IPS-NIHi7 (cell line): ENCODE measurements around the gene AMPD1.

Experiments used
- DNase-seq: peaks from one replicate; pipeline ENCODE4 v3.0.0; 2012; ENCODE audit warnings: mixed read lengths; ENCODE audit errors: extremely low spot score

Gene AMPD1

GRCh38 chr1:114695430-114696058, at the start of gene AMPD1:
Gene AMPD1, minus strand, starts transcription at chr1:114695546. Its CDS starts 75 bp downstream, at chr1:114695471.
- no peak for DNase-seq

- no peak for DNase-seq
Observed at GRCh38 chr1:114741963-114742746, 46.8 kb upstream of the AMPD1 start.

- DNase-seq = no peak
Observed at GRCh38 chr1:114740331-114740730, 45.0 kb upstream of the AMPD1 start.

DNA sequence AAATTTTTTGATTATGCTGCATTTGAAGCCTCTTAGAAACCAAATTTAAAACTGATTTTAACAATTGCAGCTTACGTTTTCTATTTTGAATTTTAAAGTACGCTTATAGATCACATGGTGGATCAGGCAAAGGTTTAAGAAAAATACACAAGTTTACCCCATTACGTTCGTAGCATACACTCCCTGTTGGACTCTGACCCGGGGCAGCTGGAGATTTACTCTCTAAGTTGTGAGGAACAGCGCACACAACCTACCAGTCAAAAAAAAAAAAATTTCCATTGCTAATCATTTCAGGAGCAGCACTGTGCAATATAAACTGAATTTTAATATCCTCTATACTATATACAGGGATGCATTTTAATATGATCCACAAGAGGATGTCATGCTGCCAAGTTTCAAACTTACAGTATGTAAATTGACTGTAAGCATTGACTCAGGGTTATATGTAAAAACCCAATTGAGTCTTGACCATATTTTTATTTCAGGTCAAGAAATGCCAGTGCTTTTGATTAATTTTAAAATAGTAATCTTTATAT, 42.0 kb upstream of the AMPD1 start:
- no peak for DNase-seq

GRCh38 chr1:114735479-114735878, 40.1 kb upstream of the AMPD1 start:
- DNase-seq = no peak

DNA sequence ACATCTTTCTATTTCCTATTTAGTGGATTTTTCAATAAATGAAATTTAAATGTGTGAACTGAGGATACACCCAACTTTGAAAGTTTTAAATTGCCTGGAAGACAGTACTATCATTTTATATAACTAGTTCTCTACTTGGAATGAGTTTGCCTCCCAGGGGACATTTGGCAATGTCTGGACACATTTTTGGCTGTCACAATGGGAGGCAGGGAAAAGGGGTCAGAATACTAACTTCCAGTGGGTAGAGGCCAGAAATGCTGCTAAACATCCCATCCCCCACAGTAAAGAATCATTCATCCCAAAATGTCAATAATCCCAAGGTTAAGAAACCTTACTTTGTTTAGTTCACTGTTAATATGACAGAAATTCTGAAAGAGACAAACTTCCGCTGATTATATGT, 34.4 kb upstream of the AMPD1 start:
- no peak for DNase-seq

GRCh38 chr1:114728553-114728952, 33.2 kb upstream of the AMPD1 start:
- no peak for DNase-seq

DNA sequence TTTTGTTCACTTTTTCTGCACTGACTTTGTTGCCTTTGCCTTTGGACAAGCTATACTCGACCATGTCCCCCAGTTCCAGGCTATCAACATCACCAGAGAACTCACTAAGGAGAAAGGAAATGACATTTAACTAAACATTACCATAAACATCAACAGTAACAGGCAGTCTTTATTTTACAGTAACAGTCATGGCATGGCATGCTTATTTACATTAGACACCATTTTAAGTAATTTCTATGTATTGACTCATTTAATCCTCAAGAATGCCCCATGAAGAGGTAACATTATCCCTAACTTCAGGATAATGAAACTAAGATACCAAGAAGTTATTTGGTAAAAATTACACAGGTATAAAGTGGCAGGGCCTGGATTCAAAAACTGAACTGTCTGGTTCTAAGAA, 29.9 kb upstream of the AMPD1 start:
- DNase-seq = no peak

DNA sequence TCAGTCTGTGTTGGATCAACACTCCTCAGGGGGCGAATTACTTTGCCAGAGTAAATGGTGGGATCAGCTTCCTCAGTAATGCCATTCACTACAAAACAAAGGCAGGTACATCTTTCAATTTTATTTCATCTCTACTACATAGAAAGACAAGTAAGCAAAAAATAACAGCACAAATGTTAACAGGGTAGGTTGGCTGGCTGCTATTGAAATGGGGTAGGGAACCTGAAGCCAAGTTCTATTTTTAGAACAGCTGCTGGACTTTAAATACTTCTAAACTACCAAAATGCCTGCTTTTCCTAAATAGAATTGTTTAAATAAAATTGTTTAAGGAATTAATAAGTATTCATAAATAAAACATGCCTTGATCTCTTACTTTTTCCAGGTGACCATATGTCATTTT, 28.6 kb upstream of the AMPD1 start:
- DNase-seq = no peak

DNA sequence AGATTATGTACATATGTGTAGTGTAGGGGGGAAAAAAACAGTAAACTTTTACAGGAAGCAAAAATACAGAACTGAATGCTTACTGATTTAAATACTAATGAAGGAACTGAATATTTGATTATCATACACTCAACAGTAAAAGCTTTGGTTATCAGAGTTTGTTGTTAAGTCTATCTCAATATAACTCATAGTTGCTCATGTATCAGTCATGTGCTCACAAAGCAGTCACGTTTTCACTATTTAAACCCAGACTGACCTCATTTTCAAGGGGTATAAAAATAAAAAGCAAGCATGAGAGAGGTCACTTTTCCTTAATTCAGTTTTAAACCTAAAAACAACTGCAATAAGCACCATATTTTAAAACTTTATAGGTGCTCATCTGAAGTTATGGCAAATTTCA, 28.1 kb upstream of the AMPD1 start:
- DNase-seq = no peak

- DNase-seq = no peak
Observed at GRCh38 chr1:114720492-114720891, 25.1 kb upstream of the AMPD1 start.

DNA sequence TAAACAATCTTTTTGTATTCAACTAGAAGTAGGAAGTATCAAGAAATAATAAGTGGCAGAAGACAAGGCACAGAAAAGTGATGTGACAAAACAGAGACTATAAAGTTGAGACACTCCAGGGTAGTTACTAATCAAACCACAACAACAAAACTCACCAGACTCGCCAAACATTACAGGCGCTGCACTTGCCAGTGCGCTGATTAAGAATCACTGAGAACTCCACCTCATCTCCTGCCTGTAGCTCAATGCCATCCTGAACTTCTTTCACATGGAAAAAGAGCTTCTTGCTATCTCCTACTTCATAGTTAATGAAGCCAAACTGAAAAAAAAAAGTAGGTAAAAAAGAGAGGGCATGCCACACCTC, 24.1 kb upstream of the AMPD1 start:
- DNase-seq = no peak

GRCh38 chr1:114718661-114719423, 23.5 kb upstream of the AMPD1 start:
- no peak for DNase-seq

DNA sequence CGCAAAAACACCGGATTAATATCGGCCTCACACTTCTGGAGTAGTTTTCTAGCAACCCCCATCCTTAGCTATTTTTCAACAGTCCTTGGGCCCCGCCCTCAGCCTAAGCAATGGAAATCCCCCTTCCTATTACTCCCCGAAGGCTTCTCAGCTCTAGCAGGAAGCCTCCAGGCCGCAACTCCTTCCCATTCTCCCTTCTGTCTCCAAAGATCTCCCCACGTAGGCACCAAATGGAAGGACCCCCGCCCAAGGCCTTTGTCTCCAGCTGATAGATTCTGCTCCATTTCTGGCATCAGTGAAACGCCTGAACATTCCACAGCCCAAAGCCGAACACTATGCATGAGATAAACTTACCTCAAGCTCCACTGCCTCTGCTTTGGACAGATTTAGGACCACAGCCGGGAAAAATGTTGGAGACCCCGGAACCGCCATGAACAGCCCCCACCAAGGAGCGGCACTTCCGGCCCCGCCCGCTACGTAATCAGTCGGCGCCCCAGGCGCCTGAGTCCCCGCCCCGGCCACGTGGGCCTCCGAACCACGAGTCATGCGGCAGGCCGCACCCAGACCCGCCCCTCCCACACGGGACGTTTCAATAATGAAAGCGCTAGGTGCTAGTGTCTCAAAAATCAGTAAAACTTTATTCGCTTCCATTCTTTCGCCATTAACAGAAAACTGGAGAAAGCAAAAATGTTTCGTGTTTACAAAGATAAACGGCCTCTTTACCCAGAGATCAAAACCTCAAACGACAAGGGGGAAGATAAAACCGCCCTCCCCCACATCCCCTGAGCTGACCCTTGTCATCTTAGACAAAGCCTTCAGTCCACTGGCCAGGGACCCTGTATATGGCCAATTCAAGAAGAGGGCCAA, 21.2 kb upstream of the AMPD1 start, which contains the start of gene NRAS:
Gene NRAS, minus strand, starts transcription at position 468 of the 867 bp plus-strand sequence. CDS start 611 bp downstream, outside the sequence.
- peak; percentile 96 for DNase-seq

DNA sequence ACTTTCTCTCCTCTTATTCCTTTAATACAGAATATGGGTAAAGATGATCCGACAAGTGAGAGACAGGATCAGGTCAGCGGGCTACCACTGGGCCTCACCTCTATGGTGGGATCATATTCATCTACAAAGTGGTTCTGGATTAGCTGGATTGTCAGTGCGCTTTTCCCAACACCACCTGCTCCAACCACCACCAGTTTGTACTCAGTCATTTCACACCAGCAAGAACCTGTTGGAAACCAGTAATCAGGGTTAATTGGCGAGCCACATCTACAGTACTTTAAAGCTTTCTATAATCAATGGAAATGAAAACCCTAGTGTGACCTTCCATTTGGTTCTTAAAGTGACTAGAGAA, 20.6 kb upstream of the AMPD1 start:
- DNase-seq = no peak

DNA sequence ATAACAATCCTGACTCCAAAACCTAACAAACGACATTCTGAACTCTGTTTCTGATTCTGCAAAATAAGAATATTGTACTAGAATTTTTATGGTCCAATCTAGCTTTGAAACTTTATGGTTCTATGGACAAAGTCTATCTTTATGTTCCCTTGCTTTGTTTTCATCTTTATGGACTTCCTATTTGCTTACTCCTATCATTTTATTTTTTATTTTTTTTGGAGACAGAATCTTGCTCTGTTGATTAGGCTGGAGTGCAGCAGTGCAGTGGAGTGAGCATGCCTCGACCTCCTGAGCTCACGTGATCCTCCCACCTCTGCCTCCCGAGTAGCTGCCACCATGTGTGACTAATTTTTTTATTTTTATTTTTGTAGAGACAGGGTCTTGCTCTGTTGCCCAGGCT, 17.6 kb upstream of the AMPD1 start:
- no peak for DNase-seq

DNA sequence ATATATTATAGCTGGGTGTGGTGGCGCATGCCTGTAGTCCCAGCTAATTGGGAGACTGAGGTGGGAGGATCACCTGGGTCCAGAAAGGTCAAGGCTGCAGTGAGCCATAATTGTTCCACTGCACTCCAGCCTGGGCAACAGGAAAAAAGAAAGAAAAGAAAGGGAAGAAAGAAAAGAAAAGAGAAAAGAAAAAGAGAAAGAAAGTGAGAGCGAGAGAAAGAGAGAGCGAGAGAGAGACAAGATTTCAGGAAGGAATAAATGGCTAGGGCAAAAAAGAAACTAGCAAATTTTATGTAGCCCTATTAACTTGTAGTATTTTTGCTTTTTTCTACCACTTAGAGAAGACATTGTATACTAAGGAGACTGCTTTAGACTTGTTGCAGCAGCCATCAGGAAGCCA, 15.0 kb upstream of the AMPD1 start:
- DNase-seq = no peak

- no peak for DNase-seq
Observed at GRCh38 chr1:114707604-114708003, 12.3 kb upstream of the AMPD1 start.

DNA sequence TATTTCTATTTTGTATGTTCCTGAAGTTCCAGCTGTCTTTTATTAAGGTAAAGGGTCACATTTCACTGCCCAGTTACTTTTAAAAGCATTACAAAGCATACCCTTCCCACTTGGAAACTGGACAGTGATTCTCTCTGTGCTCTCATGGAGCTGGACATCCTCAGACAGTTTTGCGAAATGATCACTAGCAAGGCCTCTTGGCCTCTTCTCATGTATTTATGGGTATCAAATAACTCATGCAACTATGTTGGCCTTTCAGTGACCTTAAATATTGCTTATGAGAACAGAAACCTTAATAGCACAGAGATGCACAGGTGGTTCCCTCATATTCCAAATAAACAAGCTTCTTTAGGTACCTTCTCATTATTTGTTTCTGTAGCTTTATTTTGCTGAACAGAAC, 7.9 kb upstream of the AMPD1 start:
- DNase-seq = no peak

DNA sequence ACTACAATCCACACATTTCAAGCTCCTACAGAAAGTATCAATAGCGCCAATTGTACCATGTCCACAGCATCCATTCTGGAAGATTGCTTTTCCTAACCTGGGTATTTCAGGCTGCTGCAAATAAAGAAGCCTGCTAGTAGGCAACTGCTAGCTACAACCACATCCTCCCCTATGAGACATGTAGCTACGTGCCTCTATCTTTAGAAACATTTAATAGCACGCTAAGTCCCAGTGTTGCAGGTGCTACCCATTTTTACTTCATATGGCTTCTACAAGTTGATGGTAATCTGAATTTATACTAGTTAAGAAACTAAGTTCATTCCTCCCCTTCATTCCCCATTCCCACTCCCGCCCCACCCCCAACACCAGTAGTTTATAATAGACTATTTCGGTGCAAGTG, 7.4 kb upstream of the AMPD1 start:
- DNase-seq = no peak

- DNase-seq = no peak
Observed at GRCh38 chr1:114701931-114702330, 6.6 kb upstream of the AMPD1 start.
